Inflammatory macrophage (primary cell): Measurements from ENCODE around the gene BMERB1.
"Not testable (repeated sequence)": the region's sequence is repeated elsewhere in the genome, so short reads cannot be mapped to it uniquely, and the experiment has no call there.

ENCODE experiments used
- DNase-seq, 2 donors: peaks; one replicate each; pipeline ENCODE4 v3.0.0-alpha.2; 2020 to 2022

The BMERB1 gene

DNA sequence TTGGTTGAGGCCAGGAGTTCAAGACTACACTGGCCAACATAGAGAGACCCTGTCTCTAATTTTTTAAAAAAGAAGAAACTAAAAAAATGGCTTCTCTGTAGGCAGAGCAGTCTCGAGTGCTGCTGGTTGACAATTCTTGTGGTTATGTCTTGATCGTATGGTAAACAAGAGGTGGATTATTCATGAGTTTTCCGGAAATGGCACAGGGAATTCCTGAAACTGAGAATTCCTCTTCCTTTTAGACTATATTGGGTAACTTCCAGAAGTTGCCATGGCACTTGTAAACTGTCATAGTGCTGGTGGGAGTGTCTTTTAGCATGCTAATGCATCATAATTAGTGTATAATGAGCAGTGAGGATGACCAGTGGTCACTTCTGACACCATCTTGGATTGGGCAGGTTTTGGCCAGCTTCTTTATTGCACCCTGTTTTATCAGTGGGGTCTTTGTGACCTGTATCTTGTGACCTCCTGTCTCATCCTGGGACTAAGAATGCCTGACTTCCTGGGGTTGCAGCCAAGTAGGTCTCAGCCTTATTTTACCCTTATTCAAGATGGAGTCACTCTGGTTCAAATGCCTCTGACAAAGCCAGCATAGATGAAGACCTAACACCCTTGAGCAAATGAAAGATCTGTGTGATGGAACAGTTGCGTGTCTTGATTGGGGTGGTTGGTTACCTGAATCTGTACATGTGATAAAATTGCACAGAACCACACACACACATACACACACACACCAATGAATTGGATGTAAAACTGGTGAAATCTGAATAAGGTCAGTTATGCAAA is 30.2 kb downstream of the BMERB1 start:
- no peak for DNase-seq

GRCh38 chr16:15466131-15466530 is 31.7 kb downstream of the BMERB1 start:
- DNase-seq: no peak

DNA sequence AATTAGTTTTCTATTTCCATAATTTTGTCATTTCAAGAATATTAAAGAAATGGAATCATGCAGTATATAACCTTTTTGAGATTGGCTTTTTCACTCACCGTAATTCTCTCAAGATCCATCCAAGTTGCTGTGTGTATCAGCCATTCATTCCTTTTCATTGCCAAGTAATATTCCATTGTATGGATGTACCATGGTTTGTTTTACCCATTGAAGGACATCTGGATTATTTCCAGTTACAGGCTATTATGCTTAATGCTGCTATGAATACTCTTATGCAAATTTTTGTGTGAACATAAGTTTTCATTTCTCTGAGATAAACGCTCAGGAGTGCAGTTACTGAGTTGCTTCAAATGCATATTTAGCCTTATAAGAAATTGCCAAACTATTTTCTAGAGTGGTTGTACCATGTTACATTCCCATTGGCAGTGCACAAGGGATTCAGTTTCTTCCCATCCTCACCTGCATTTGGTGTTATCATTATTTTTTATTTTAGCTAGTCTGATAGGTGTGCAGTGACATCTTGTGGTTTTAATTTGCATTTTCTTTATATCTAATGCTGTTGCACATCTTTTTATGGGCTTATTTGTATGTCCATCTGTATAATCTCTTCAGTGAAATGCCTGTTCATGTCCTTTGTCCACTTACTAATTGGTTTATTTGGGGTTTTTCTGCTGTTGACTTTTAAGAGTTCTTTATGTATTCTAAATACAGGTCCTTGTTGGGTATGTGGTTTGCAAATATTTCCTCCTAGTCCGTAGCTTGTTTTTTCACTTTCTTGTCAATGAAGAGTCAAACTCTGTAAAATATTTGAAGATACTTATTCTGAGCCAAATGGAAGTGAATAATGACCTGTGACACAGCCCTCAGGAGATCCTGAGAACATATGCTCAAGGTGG is 32.7 kb downstream of the BMERB1 start:
- peak in 1 of 2 donors; percentile 30 for DNase-seq

- not testable (repeated sequence) for DNase-seq
Measured at GRCh38 chr16:15476971-15477370, 42.6 kb downstream of the BMERB1 start.

GRCh38 chr16:15477802-15478201 is 43.4 kb downstream of the BMERB1 start:
- no peak for DNase-seq

DNA sequence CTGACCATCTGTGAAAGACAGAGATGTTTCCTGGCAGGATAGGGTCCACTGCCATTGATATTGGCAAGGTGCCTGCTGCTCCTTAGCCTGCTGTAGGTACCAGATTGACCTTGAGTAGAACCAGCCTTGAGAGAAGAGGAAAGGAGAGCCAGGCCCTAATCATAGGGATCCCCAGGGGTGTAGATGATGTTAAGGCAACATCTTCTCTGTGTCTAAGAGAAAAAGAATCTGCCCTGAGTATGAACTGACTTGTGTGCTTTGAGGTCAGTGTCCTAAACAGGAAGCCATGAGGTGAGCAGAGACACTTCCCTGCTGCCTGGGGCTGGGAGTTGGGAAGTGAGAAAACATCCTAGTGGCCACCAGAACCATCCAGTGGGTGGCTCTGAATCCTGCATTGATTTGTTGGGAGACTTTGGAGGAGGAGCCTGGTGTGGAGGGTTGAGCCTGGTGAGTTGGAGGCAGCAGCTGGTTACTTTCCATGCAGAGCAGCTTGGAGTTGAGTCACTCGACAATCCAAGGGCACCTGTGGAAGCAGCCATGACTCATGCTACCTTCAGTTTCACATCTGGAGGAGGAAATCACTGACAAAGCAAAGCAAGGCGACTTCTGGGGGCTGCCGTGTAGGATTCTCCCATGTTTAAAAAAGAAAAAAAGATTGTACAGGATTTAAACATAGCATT is 47.8 kb downstream of the BMERB1 start:
- DNase-seq: peak; percentile 40 to 64

DNA sequence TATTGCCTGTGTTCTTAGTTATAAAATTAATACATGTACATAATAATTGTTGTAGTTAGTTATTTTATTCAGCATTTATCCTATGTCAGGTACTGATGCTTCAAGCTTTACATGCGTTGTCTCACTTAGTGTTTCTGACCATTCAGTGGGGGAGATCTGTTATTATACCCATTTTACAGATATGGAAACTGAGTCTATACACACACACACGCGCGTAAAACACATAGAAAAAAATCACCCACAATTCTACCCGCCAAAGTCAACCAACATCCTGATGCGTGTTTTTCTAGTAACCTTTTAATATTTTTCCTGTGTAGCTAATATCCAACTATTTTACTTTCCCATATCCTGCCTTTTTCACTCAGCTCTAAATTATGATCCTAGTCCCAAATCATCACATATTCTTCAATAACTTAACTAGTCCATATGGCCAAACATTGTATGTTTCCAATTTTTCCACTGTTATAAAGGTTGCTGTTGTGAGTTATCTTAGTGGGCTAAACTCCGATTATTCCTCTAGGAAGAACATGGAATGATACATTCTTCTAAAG is 48.4 kb downstream of the BMERB1 start:
- no peak for DNase-seq

DNA sequence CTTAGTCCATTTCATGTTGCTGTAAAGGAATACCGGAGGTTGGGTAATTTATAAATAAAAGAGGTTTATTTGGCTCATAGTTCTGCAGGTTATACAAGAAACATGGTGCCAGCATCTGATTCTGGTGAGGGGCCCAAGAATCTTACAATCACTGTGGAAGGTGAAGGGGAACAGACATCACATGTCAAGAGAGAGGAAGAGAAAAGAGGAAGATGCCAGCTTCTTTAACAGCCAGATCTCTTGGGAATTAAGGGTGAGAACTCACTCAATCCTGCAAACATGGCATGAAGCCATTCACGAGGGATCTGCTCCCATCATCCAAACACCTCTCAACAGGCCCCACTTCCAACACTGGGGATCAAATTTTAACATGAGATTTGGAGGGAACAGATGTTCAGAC is 49.5 kb downstream of the BMERB1 start:
- DNase-seq: peak; percentile 28 to 44

DNA sequence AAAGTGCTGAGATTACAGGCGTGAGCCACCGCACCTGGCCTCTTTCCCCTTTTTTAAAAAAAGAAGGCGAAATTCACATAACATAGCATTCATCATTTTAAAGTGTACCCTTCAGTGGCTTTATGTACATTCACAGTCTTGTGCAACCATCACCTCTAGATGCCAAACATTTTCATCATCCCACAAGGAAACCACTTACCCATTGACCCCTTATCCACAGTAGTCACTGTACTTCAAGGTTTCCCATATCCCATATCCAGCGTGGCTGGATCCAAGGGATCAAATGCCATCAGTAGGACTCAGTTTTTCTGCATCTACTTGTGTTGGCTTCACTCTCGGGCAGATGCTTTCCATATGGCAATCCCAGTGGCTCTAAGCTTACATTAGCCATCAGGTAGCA is 50.3 kb downstream of the BMERB1 start:
- no peak for DNase-seq

DNA sequence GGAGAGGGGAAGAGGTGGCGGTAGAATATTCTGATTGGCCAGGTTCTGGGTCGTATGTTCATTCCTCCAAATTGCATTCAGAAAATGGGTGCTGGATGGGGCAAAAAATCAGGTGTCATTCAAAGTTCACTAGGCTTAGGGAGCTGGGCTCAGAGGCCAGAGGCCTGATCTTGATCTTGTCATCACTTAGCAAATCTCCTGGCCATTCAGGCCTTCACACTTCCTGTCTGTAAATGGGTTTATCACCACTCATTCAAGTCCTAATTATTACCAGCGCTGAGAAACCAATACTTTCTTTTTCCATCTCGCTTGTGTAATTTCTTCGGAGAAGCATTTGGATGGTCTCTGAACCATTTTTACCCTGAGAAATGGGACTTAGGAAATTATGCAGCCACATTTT is 50.8 kb downstream of the BMERB1 start:
- DNase-seq: no peak

DNA sequence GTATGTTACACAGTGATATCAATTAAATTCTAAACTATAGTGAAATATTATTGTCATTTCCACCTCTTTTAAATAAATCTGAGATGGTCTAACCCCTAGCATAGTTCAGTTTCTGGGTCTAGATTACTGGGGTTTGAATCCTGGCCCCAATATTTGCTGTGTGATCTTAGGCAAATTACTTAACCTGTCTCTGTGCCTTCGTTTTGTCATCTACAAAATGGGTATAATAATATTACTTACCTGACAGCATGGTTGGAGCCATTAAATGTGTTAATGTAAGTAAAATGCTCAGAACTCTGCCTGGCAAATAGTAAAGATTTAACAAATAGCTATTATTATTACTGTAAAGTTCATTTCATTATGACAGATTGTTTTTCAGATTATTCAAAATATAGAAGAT is 52.3 kb downstream of the BMERB1 start:
- no peak for DNase-seq

DNA sequence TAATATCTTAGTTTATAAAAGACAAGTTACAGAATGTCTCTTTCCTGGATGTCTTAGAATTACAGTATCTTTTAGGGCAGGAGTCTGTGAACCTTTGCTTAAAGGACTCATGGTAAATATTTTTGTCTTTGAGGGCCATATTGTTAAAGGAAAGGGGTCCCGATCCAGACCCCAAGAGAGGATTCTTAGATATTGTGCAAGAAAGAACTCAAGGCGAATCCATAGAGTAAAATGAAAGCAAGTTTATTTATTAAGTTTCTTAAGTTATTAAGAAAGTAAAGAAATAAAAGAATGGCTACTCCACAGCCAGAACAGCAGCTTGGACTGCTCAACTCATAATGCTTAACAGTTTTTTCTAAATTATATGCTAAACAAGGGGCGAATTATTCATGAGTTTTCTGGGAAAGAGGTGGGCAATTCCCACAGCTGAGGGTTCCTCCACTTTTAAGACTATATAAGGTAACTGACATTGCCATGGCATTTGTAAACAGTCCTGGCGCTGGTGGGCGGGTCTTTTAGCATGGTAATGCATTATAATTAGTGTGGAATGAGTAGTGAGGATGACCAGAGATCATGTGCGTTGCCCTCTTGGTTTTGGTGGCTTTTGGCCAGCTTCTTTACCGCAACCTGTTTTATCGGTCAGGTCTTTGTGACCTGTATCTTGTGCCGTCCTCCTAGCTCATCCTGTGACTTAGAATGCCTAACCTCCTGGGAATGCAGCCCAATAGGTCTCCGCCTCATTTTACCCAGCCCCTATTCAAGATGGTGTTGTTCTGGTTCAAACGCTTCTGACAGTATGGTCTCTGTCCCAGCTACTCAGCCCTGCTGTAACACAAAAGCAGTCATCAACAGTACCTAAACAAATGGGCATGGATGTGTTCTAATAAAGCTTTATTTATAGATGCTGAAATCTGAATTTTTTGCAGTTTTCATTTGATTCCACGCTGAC is 53.2 kb downstream of the BMERB1 start:
- no peak for DNase-seq

DNA sequence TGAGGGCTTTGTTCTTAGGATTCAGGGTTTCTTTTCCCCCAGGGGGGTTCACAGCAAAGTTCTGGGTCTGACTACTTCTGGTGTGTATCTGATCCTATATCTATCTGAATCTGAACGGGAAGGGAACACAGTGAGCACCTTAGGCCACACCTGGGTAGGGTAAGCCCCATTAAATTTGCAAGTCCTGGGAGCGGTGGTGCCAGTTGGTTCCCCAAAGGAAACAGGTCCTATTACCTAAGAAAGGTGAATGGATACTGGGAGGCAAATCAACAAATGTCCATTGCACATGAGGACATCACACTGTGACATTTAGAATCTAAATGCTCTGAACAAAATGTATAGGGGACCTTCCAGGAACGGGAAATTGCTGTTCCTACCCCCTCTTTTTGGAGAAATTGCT is 54.6 kb downstream of the BMERB1 start:
- DNase-seq: no peak

DNA sequence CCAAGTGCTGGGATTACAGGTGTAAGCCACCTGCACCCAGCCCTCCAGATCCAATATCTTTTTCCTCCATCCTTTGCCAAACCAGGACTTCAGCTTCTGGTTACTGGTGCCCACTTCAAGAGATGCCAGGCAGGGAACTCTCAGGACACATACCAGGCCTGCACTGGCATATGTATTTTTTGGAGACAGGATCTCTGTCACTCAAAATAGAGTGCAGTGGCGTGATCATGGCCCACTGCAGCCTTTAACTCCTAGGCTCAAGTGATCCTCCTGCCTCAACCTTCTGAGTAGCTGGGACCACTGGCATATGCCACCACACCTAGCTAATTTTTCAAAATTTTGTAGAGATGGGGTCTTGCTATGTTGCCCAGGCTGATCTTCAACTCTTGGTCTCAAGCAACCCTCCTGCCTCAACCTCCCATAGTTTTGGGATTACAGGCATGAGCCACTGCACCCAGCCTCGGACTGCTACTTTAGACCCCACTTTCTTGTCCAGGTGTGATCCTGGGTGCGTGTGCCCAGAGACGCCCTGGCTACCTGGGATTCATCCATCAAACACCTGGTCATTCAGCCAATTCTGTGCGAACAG is 55.8 kb downstream of the BMERB1 start:
- DNase-seq: no peak

DNA sequence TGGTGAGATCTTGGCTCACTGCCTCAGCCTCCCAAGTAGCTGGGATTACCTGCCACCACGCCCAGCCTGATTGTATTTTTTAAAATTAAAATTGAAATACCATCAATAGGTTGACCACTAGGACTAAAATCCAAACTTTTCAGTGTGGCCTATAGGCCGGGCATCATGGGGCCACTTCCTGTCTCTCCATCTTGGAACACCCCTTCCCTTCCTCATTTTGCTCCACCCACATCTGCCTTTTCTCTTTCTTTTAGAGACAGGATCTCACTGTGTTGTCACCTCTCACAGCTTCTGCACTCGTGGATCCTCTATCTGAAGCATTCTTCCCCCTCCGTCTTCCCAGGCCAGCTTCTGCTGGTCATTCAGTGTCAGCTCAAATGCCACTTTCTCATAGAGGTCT is 57.0 kb downstream of the BMERB1 start:
- peak; percentile 75 to 80 for DNase-seq

GRCh38 chr16:15492091-15492740 is 57.8 kb downstream of the BMERB1 start:
- DNase-seq: peak; percentile 58

DNA sequence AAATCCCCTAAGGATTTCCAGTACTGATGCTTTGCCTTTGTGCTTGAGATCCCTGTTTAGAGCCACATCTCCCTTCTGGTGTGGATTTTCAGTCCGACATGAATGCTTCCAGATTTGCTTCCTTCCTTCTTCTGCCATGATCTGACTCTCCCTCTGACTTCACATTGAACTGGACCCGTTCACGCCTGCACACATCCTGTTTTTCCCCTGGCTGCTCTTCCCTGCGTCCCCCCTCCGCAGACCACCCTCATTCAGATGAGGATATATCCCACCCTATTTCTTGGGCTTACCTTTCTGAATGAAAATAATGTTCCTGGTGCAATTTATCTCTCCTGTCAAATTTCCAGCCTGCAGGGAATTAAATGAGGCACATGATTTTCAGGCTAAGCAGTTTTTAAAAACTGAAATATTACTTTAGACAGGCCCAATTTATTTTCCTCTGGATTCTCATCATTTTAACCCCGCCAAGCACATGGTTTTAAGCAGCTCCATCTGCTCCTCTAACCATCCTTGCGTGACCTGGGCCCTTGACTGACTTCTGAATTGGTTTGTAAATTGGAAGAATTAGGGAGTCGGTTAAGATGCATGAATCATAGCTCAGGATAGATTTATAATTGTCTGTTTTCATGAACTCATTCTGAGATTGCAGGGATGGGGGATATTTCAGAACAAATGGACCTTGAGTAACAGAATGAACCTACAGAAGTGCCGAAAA is 59.2 kb downstream of the BMERB1 start:
- DNase-seq: no peak

GRCh38 chr16:15494236-15494635 is 59.8 kb downstream of the BMERB1 start:
- DNase-seq: peak in 1 of 2 donors; percentile 24

GRCh38 chr16:15495898-15496297 is 61.5 kb downstream of the BMERB1 start:
- DNase-seq: no peak
